Measurements from ENCODE around the gene IL1RAPL2.

GRCh38 chrX:105526431-105526830 lies 960.4 kb downstream of the IL1RAPL2 start:
- TF ChIP-seq CTCF (IDR thresholded peaks at IDR 0.05) (no peak), POLR2A (IDR thresholded peaks at IDR 0.05) (no peak)

All from heart left ventricle (tissue), 13 donors.